CD8-positive, alpha-beta memory T cell (primary cell): ENCODE data around the gene CHORDC1. TPM values are rescaled to one million over a fixed set of nuclear protein-coding genes. Genes with fewer than 3 reads are reported as not detected.
"Not testable (repeated sequence)": the region's sequence is repeated elsewhere in the genome, so short reads cannot be mapped to it uniquely, and the experiment has no call there.

Experiments used
- CTCF ChIA-PET: fragments of 350-600 bp; sonication (Branson Sonifier 250); formaldehyde crosslinking; loops from one replicate; lab custom pipeline; 2021; ENCODE audit warnings: antibody characterized with exemption; lab: Charles Lee
- POLR2A ChIA-PET: fragments of 350-600 bp; sonication (Branson Sonifier 250); formaldehyde crosslinking; loops from one replicate; lab custom pipeline; 2021; ENCODE audit warnings: antibody characterized with exemption; lab: Charles Lee
- DNase-seq, 5 donors: peaks; one replicate each; pipeline versions ENCODE4 v3.0.0 to v3.0.0-alpha.2; 2020 to 2022; ENCODE audit warnings: mixed read lengths in 1 of 5
- H3K27ac ChIP-seq: one replicate; pipeline ENCODE4 v1.7.0; 2013; ENCODE audit warnings: low read depth, mild to moderate bottlenecking, low read length, moderate library complexity
- H3K27me3 ChIP-seq: 2 replicates; pipeline ENCODE4 v1.7.0; 2013; ENCODE audit warnings: low read length, mild to moderate bottlenecking; ENCODE audit not compliant: insufficient read depth, poor library complexity, severe bottlenecking
- H3K36me3 ChIP-seq: 2 replicates; pipeline ENCODE4 v1.7.0; 2013; ENCODE audit warnings: mild to moderate bottlenecking, low read length, moderate library complexity; ENCODE audit not compliant: insufficient read depth
- H3K4me1 ChIP-seq: 2 replicates; pipeline ENCODE4 v1.7.0; 2013; ENCODE audit warnings: mild to moderate bottlenecking, low read length, moderate library complexity; ENCODE audit not compliant: insufficient read depth
- H3K4me3 ChIP-seq: 2 replicates; pipeline ENCODE4 v1.7.0; 2013; ENCODE audit warnings: mild to moderate bottlenecking, low read length
- H3K9me3 ChIP-seq: 2 replicates; pipeline ENCODE4 v1.7.0; 2013; ENCODE audit warnings: mild to moderate bottlenecking, low read length
- H3K27ac Mint-ChIP-seq, 8 donors: one replicate each; pipeline ENCODE4 v1.8.0; 2020 to 2021; ENCODE audit warnings: mixed read lengths in 8 of 8, mild to moderate bottlenecking in 6 of 8, inconsistent platforms in 3 of 8, moderate library complexity in 3 of 8
- H3K27me3 Mint-ChIP-seq, 2 donors: one replicate each; pipeline ENCODE4 v1.8.0; 2020 to 2021; ENCODE audit warnings: mixed read lengths in 2 of 2, mild to moderate bottlenecking in 1 of 2, moderate library complexity in 1 of 2
- H3K36me3 Mint-ChIP-seq, 3 donors: one replicate each; pipeline ENCODE4 v1.8.0; 2020 to 2021; ENCODE audit warnings: mixed read lengths in 3 of 3, inconsistent platforms in 1 of 3, mild to moderate bottlenecking in 1 of 3
- H3K4me1 Mint-ChIP-seq, 3 donors: one replicate each; pipeline ENCODE4 v1.8.0; 2020 to 2021; ENCODE audit warnings: mixed read lengths in 3 of 3, inconsistent platforms in 1 of 3, mild to moderate bottlenecking in 1 of 3
- H3K4me3 Mint-ChIP-seq, 7 donors: one replicate each; pipeline ENCODE4 v1.8.0; 2020 to 2021; ENCODE audit warnings: mixed read lengths in 7 of 7, mild to moderate bottlenecking in 6 of 7, moderate library complexity in 4 of 7, inconsistent platforms in 2 of 7
- H3K9me3 Mint-ChIP-seq, 5 donors: one replicate each; pipeline ENCODE4 v1.8.0; 2020 to 2022; ENCODE audit warnings: mixed read lengths in 5 of 5, mild to moderate bottlenecking in 3 of 5, moderate library complexity in 2 of 5, inconsistent platforms in 1 of 5
- polyA plus RNA-seq: library from polyadenylated mRNA; unstranded; fragments of 300-500 nt; fragmentation: Illumina TruSeq; gene quantifications from one replicate; pipeline ENCODE4 v1.2.3, GENCODE V29; 2021
- total RNA-seq, 2 experiments: library from RNA; stranded (reverse); gene quantifications; one replicate each; pipeline ENCODE4 v1.2.3, GENCODE V29; 2021

The CHORDC1 gene
- total and polyA plus RNA-seq, 3 experiments from 2014 or later, result 31.9 to 121 (median 115) TPM

- no peaks in the 10 kb centered on the region for H3K9me3 Mint-ChIP-seq
- ChIA-PET POLR2A (no interaction called here), CTCF (interaction anchor here (1.6 kb wide), 1 partner anchor 39 kb away, joined by 5 read pairs; no protein-coding TSS in a partner anchor)
- peaks cover 10 to 46% of the 10 kb centered on the region in 2 donors for H3K27me3 Mint-ChIP-seq
- H3K27me3 ChIP-seq, result no peaks in the 10 kb centered on the region
- H3K36me3 Mint-ChIP-seq, result no peaks in the 10 kb centered on the region
- no peak overlapping the region for H3K4me3 ChIP-seq
- no peak for DNase-seq
- no peak overlapping the region for H3K27ac Mint-ChIP-seq
- H3K4me3 Mint-ChIP-seq, result no peak overlapping the region
- no peaks in the 10 kb centered on the region for H3K9me3 ChIP-seq
- H3K4me1 ChIP-seq, result no peaks in the 10 kb centered on the region
- H3K27ac ChIP-seq, result no peak overlapping the region
- no peaks in the 10 kb centered on the region for H3K36me3 ChIP-seq
- peaks cover 0 to 6% (median 4%) of the 10 kb centered on the region in 3 donors for H3K4me1 Mint-ChIP-seq
Observed at GRCh38 chr11:90243534-90243933, 20.7 kb upstream of the CHORDC1 start.

DNA sequence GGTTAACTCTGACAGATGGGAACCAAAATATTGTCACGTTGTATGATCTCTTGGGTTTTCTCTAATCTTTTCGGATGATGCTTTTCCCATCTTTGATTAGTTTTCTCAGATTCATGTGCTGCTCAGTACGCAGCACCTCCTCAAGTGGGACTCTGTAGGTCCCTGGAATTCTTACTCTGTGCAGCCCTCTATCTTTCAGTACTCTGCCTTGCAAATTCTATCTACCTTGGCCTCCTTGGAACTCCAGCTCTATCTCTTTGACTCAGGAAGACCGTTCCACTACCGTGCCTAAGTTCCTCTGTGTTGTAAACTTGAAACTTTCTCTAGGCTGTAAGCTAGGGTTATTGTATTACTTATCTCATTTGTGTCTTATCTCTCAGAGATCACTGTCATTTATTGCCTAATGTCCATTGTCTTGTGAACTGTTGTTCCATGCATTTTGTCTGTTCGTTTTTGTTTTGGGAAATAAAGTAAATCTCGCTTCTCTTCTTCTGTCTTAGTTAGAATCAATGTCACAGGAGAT, 20.1 kb upstream of the CHORDC1 start:
- no peak overlapping the region for H3K4me3 ChIP-seq
- Mint-ChIP-seq H3K4me1 (peaks cover 0 to 6% (median 4%) of the 10 kb centered on the region in 3 donors), H3K27me3 (peaks cover 10 to 49% of the 10 kb centered on the region in 2 donors), H3K27ac (no peak overlapping the region), H3K4me3 (no peak overlapping the region), H3K36me3 (no peaks in the 10 kb centered on the region), H3K9me3 (no peaks in the 10 kb centered on the region)
- POLR2A ChIA-PET, result no interaction called here
- no peak overlapping the region for H3K27ac ChIP-seq
- no peak for DNase-seq
- H3K4me1 ChIP-seq, result no peaks in the 10 kb centered on the region
- no peaks in the 10 kb centered on the region for H3K36me3 ChIP-seq
- H3K9me3 ChIP-seq, result no peaks in the 10 kb centered on the region
- H3K27me3 ChIP-seq, result no peaks in the 10 kb centered on the region
- CTCF ChIA-PET, result interaction anchor here (1.6 kb wide), 1 partner anchor 38 kb away, joined by 5 read pairs; no protein-coding TSS in a partner anchor

DNA sequence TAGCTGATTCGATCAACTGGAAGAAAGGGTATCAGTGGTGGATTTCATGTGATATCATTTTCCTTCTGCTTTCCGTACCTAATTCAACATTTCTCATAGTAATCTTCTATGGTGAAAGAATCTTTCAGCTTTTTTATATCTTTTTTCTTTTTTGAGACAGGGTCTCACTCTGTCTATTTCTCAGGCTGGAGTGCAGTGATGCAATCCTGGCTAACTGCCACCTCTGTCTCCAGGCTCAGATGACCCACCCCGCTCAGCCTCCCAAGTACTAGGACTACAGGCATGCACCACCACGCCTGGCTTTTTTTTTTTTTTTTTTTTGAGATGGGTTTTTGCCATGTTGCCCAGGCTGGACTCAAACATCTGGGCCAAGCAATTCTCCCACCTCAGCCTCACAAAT, 18.6 kb upstream of the CHORDC1 start:
- Histone ChIP-seq H3K9me3 (no peaks in the 10 kb centered on the region), H3K27me3 (no peaks in the 10 kb centered on the region), H3K4me3 (no peak overlapping the region), H3K27ac (no peak overlapping the region), H3K36me3 (no peaks in the 10 kb centered on the region), H3K4me1 (no peaks in the 10 kb centered on the region)
- no peak for DNase-seq
- no peak overlapping the region for H3K4me3 Mint-ChIP-seq
- no peaks in the 10 kb centered on the region for H3K9me3 Mint-ChIP-seq
- H3K27ac Mint-ChIP-seq, result no peak overlapping the region
- POLR2A ChIA-PET, result no interaction called here
- peaks cover 10 to 46% of the 10 kb centered on the region in 2 donors for H3K27me3 Mint-ChIP-seq
- peaks cover 0 to 6% (median 4%) of the 10 kb centered on the region in 3 donors for H3K4me1 Mint-ChIP-seq
- CTCF ChIA-PET, result no interaction called here
- no peaks in the 10 kb centered on the region for H3K36me3 Mint-ChIP-seq

- H3K27me3 ChIP-seq, H3K27ac ChIP-seq, H3K27ac Mint-ChIP-seq, H3K4me3 ChIP-seq, POLR2A ChIA-PET, H3K4me1 Mint-ChIP-seq, H3K36me3 ChIP-seq, H3K36me3 Mint-ChIP-seq, H3K9me3 Mint-ChIP-seq, H3K9me3 ChIP-seq, H3K4me3 Mint-ChIP-seq, CTCF ChIA-PET, H3K4me1 ChIP-seq: not testable (repeated sequence)
- H3K27me3 Mint-ChIP-seq, result peaks cover 6 to 37% of the 10 kb centered on the region in 2 donors
- peak in 1 of 5 donors; percentile 12 for DNase-seq
Observed at GRCh38 chr11:90239967-90240636, 17.3 kb upstream of the CHORDC1 start.

DNA sequence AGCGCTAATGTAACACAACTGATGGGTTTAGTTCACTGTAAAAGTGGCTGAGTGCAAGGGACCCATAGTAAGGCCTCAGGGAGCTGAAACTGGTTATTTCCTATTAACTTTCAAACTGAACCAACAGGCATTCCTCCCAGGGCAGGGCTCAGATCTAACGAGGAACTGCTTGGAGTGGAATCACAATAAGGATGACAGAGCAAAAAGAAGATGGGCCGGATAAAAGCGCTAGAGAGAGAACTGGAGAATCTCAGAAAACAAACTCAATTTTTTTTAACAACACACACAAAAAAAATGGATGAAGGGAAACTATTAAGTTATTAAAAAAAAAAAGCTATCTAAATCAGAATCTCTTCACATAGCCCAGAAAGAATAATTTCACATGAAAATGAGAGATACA, 14.2 kb upstream of the CHORDC1 start:
- CTCF ChIA-PET, result interaction anchor here (1.2 kb wide), 1 partner anchor 32 kb away, joined by 5 read pairs; no protein-coding TSS in a partner anchor
- Mint-ChIP-seq H3K4me1 (no peaks in the 10 kb centered on the region), H3K4me3 (no peak overlapping the region), H3K9me3 (no peaks in the 10 kb centered on the region), H3K27ac (no peak overlapping the region), H3K27me3 (peaks cover 4 to 10% of the 10 kb centered on the region in 2 donors), H3K36me3 (no peaks in the 10 kb centered on the region)
- Histone ChIP-seq H3K36me3 (no peaks in the 10 kb centered on the region), H3K4me1 (no peaks in the 10 kb centered on the region), H3K27me3 (no peaks in the 10 kb centered on the region), H3K27ac (no peak overlapping the region), H3K9me3 (no peaks in the 10 kb centered on the region), H3K4me3 (no peak overlapping the region)
- POLR2A ChIA-PET, result no interaction called here
- DNase-seq, result no peak

DNA sequence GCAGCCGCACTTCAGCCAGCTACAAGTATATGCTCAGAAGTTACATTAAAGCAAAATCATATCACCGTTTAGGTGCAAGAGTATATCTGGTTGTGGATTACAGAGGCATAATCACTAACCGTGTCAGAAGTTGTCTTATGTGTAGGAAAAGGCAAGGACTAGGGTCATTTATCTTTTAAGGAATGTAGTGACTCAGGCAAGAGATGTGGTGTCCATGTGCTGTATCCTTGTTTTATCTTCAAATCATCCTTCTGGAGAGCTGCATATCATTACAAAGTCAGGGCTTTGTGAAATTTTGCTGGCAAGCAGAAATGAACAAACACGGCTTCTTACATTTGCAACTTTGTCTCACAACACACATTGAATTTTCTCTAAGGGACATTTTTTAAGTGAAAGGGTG, 12.7 kb upstream of the CHORDC1 start:
- CTCF ChIA-PET, result interaction anchor here (1.2 kb wide), 1 partner anchor 31 kb away, joined by 5 read pairs; no protein-coding TSS in a partner anchor
- Mint-ChIP-seq H3K9me3 (no peaks in the 10 kb centered on the region), H3K27ac (no peak overlapping the region), H3K4me3 (no peak overlapping the region), H3K27me3 (peaks cover 2 to 7% of the 10 kb centered on the region in 2 donors), H3K36me3 (no peaks in the 10 kb centered on the region), H3K4me1 (no peaks in the 10 kb centered on the region)
- no peak overlapping the region for H3K4me3 ChIP-seq
- no peaks in the 10 kb centered on the region for H3K36me3 ChIP-seq
- POLR2A ChIA-PET, result no interaction called here
- H3K27me3 ChIP-seq, result no peaks in the 10 kb centered on the region
- no peak for DNase-seq
- no peak overlapping the region for H3K27ac ChIP-seq
- H3K9me3 ChIP-seq, result no peaks in the 10 kb centered on the region
- H3K4me1 ChIP-seq, result no peaks in the 10 kb centered on the region

DNA sequence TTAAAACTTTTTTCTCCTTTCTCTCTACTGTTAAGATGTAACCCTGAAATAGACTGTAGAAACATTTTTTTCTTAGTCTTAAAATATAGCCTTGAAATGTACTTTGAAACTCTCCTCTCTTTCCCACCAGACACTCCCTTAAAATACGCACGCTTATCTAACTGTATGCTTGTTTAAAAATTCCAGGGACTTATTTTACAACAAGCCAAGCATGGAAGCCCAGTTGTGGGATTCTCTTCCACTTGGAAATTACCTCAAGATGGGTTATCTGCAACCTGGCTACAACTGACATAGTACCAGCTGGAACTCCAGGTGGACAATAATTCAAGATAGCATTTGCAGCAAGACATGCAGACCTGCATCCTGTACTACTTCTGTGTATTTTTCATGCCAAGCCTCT, 12.1 kb upstream of the CHORDC1 start:
- H3K27me3 ChIP-seq, result no peaks in the 10 kb centered on the region
- H3K4me1 Mint-ChIP-seq, result no peaks in the 10 kb centered on the region
- ChIA-PET CTCF (no interaction called here), POLR2A (no interaction called here)
- no peak overlapping the region for H3K27ac Mint-ChIP-seq
- H3K36me3 ChIP-seq, result no peaks in the 10 kb centered on the region
- H3K9me3 Mint-ChIP-seq, result no peaks in the 10 kb centered on the region
- H3K27ac ChIP-seq, result no peak overlapping the region
- H3K9me3 ChIP-seq, result no peaks in the 10 kb centered on the region
- H3K27me3 Mint-ChIP-seq, result peaks cover 2 to 6% of the 10 kb centered on the region in 2 donors
- H3K4me1 ChIP-seq, result no peaks in the 10 kb centered on the region
- DNase-seq, result no peak
- no peaks in the 10 kb centered on the region for H3K36me3 Mint-ChIP-seq
- no peak overlapping the region for H3K4me3 Mint-ChIP-seq
- H3K4me3 ChIP-seq, result no peak overlapping the region

DNA sequence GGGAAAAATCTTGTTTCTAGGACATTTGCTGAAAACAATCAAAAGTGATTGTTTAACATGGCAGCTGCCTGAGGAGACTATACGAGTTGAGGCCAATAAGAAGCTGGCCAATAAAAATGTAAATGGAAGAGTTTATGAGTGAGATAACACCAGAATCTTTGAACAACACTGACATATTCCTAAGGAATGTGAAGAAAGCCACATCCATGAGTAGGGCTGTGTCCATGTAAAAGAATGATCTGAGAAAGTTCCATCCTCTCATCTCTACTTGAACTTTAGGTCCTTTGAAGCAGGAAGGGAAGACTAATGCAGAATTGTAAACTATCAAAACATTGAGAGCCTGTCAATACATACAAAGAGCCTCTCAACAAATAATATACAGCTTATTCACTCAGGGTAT, 6.9 kb upstream of the CHORDC1 start:
- H3K4me1 Mint-ChIP-seq, result peaks cover 3 to 10% (median 4%) of the 10 kb centered on the region in 3 donors
- Histone ChIP-seq H3K27ac (no peak overlapping the region), H3K36me3 (no peaks in the 10 kb centered on the region), H3K27me3 (no peaks in the 10 kb centered on the region), H3K9me3 (no peaks in the 10 kb centered on the region), H3K4me3 (no peak overlapping the region), H3K4me1 (no peaks in the 10 kb centered on the region)
- ChIA-PET CTCF (no interaction called here), POLR2A (no interaction called here)
- H3K27me3 Mint-ChIP-seq, result peaks cover 0 to 3% of the 10 kb centered on the region in 2 donors
- H3K9me3 Mint-ChIP-seq, result no peaks in the 10 kb centered on the region
- no peak overlapping the region for H3K4me3 Mint-ChIP-seq
- H3K27ac Mint-ChIP-seq, result no peak overlapping the region
- no peak for DNase-seq
- H3K36me3 Mint-ChIP-seq, result peaks cover 0 to 6% (median 1%) of the 10 kb centered on the region in 3 donors
